Measurements from ENCODE around the gene RGS7BP. TPM values are rescaled to one million over a fixed set of nuclear protein-coding genes. Genes with fewer than 3 reads are reported as not detected.

Gene RGS7BP
- total RNA-seq, 2 donors from 2014 or later, result 3.7 to 7.3 TPM

GRCh38 chr5:64518793-64519192 is 13.0 kb downstream of the RGS7BP start:
- Histone ChIP-seq H3K4me3 (no peak overlapping the region), H3K4me1 (replicated peaks) (no peaks in the 10 kb centered on the region), H3K9me3 (no peaks in the 10 kb centered on the region), H3K36me3 (no peaks in the 10 kb centered on the region), H3K27me3 (replicated peaks; ENCODE audit: insufficient read depth) (no peaks in the 10 kb centered on the region), H3K27ac (no peak overlapping the region)
- intact Hi-C loops (cut with DNase I), result no loop called here
- TF ChIP-seq CTCF (IDR thresholded peaks at IDR 0.05) (no peak), POLR2AphosphoS5 (IDR thresholded peaks at IDR 0.05) (no peak), POLR2A (IDR thresholded peaks at IDR 0.05) (no peak)
- WGBS, result 96% methylated on average over 2 of the region's 2 CpGs
- no peak for DNase-seq (ENCODE audit: low spot score)

GRCh38 chr5:64519263-64519662 is 13.4 kb downstream of the RGS7BP start:
- WGBS, result 69% methylated on average over 4 of the region's 4 CpGs
- H3K27ac ChIP-seq, result no peak overlapping the region
- H3K36me3 ChIP-seq, result no peaks in the 10 kb centered on the region
- no peaks in the 10 kb centered on the region for H3K27me3 ChIP-seq (replicated peaks; ENCODE audit: insufficient read depth)
- no peak for TF ChIP-seq POLR2A (IDR thresholded peaks at IDR 0.05)
- TF ChIP-seq POLR2AphosphoS5 (IDR thresholded peaks at IDR 0.05), result no peak
- TF ChIP-seq CTCF (IDR thresholded peaks at IDR 0.05), result no peak
- no peaks in the 10 kb centered on the region for H3K9me3 ChIP-seq
- H3K4me1 ChIP-seq (replicated peaks), result no peaks in the 10 kb centered on the region
- intact Hi-C loops (cut with DNase I), result no loop called here
- no peak overlapping the region for H3K4me3 ChIP-seq
- no peak for DNase-seq (ENCODE audit: low spot score)

- no peaks in the 10 kb centered on the region for H3K4me1 ChIP-seq (replicated peaks)
- no peak overlapping the region for H3K27ac ChIP-seq
- 80% methylated on average over 3 of the region's 3 CpGs for WGBS
- no peaks in the 10 kb centered on the region for H3K9me3 ChIP-seq
- TF ChIP-seq CTCF (IDR thresholded peaks at IDR 0.05), result no peak
- TF ChIP-seq POLR2AphosphoS5 (IDR thresholded peaks at IDR 0.05), result no peak
- TF ChIP-seq POLR2A (IDR thresholded peaks at IDR 0.05), result no peak
- H3K27me3 ChIP-seq (replicated peaks; ENCODE audit: insufficient read depth), result no peaks in the 10 kb centered on the region
- no peak for DNase-seq (ENCODE audit: low spot score)
- no peak overlapping the region for H3K4me3 ChIP-seq
- H3K36me3 ChIP-seq, result no peaks in the 10 kb centered on the region
- intact Hi-C loops (cut with DNase I), result no loop called here
These were observed 21.1 kb downstream of the RGS7BP start for GRCh38 chr5:64526734-64527439.

- intact Hi-C loops (cut with DNase I), result no loop called here
- TF ChIP-seq POLR2A (IDR thresholded peaks at IDR 0.05), result no peak
- TF ChIP-seq CTCF (IDR thresholded peaks at IDR 0.05), result no peak
- TF ChIP-seq POLR2AphosphoS5 (IDR thresholded peaks at IDR 0.05), result no peak
- Histone ChIP-seq H3K4me3 (no peak overlapping the region), H3K4me1 (replicated peaks) (no peaks in the 10 kb centered on the region), H3K27me3 (replicated peaks; ENCODE audit: insufficient read depth) (no peaks in the 10 kb centered on the region), H3K27ac (no peak overlapping the region), H3K9me3 (no peaks in the 10 kb centered on the region), H3K36me3 (no peaks in the 10 kb centered on the region)
- WGBS, result 22% methylated on average over 3 of the region's 3 CpGs
- DNase-seq (ENCODE audit: low spot score), result no peak
These were observed 24.3 kb downstream of the RGS7BP start for GRCh38 chr5:64530076-64530475.

- Histone ChIP-seq H3K27me3 (replicated peaks; ENCODE audit: insufficient read depth) (no peaks in the 10 kb centered on the region), H3K27ac (no peak overlapping the region), H3K4me3 (no peak overlapping the region), H3K9me3 (no peaks in the 10 kb centered on the region), H3K4me1 (replicated peaks) (no peaks in the 10 kb centered on the region), H3K36me3 (no peaks in the 10 kb centered on the region)
- DNase-seq (ENCODE audit: low spot score), result no peak
- intact Hi-C loops (cut with DNase I), result no loop called here
- WGBS, result 14% methylated on average over 2 of the region's 2 CpGs
- TF ChIP-seq CTCF (IDR thresholded peaks at IDR 0.05), result no peak
- TF ChIP-seq POLR2A (IDR thresholded peaks at IDR 0.05), result no peak
- no peak for TF ChIP-seq POLR2AphosphoS5 (IDR thresholded peaks at IDR 0.05)
These were observed 26.4 kb downstream of the RGS7BP start for GRCh38 chr5:64532212-64532611.
